ENCODE data around the gene SP140.

DNA sequence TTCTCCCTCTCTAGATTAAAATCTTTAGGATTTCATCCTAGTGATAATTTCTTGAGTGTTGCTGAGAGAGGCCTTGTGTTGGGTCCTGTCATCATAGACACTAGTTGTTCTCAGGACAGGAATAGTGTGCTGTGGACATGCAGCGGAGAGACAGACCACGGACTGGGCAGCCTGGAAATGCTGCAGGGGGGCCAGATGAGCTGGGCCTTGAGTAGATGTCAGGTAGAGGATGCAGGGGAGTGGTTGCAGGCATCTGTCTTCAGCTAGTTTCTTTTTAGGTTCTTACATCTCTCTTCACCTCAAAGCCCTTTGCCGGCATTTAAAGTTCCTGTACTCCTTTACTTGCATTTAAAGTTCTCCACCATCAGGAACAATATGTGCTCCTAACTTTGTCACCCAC, 48.5 kb upstream of the SP140 start:
- TF ChIP-seq GATA2 (IDR thresholded peaks at IDR 0.05; ENCODE audit: low read depth, low read length): no peak
- no peak for TF ChIP-seq GATA3 (IDR thresholded peaks at IDR 0.05; ENCODE audit: low read depth, low read length)
